Mesothelial cell of epicardium (in vitro differentiated cells): ENCODE measurements around the gene ZNF57. TPM values are rescaled to one million over a fixed set of nuclear protein-coding genes. Genes with fewer than 3 reads are reported as not detected.
"Not testable (repeated sequence)": the region's sequence is repeated elsewhere in the genome, so short reads cannot be mapped to it uniquely, and the experiment has no call there.

ENCODE experiments used
- DNase-seq, 2 experiments: peaks; one replicate each; pipeline ENCODE4 v3.0.0; 2021; ENCODE audit warnings: low spot score in 2 of 2; ENCODE audit not compliant: unreplicated experiment in 2 of 2
- H3K27ac Mint-ChIP-seq: 2 replicates; pipeline ENCODE4 v1.8.0; 2021; ENCODE audit warnings: mixed read lengths
- H3K27me3 Mint-ChIP-seq: 2 replicates; pipeline ENCODE4 v1.8.0; 2021; ENCODE audit warnings: low read depth, mixed read lengths
- H3K36me3 Mint-ChIP-seq: 2 replicates; pipeline ENCODE4 v1.8.0; 2021; ENCODE audit warnings: mixed read lengths
- H3K4me1 Mint-ChIP-seq: 2 replicates; pipeline ENCODE4 v1.8.0; 2021; ENCODE audit warnings: mixed read lengths
- H3K4me3 Mint-ChIP-seq: 2 replicates; pipeline ENCODE4 v1.8.0; 2021; ENCODE audit warnings: mild to moderate bottlenecking, moderate library complexity, mixed read lengths
- H3K9me3 Mint-ChIP-seq: 2 replicates; pipeline ENCODE4 v1.8.0; 2021; ENCODE audit warnings: mixed read lengths
- total RNA-seq: library from RNA; stranded (reverse); gene quantifications from 3 replicates; pipeline ENCODE4 v1.2.1, GENCODE V29; 2021
- TF ChIP-seq, protein P1 (sequence below): fragments of 200-600 bp; sonication (generic); IDR thresholded peaks from one replicate; pipeline ENCODE4 v1.5.0; 2021; ENCODE audit warnings: antibody characterized with exemption; ENCODE audit not compliant: unreplicated experiment

Gene ZNF57
- total RNA-seq, 1 donor from 2014 or later: 3.9 TPM

DNA sequence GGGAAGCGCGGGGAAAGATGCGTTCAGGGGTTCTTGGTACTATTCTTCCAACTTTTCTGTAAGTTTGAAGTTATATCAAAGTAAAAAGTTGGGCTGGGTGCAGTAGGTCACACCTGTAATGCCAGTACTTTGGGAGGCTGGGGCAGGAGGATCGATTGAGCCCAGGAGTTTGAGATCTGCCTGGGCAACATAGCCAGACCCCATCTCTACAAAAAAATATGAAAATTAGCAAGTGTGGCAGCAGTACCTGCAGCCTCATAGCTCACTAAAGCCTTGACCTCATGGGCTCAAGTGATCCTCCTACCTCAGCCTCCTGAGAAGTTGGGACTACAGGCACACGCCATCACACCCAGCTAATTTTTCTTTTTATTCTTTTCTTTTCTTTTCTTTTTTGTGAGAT is 56.4 kb downstream of the ZNF57 start:
- Mint-ChIP-seq H3K4me1 (peaks cover 12% of the 10 kb centered on the region), H3K36me3 (no peaks in the 10 kb centered on the region), H3K27ac (no peak overlapping the region), H3K27me3 (peaks cover 1% of the 10 kb centered on the region), H3K9me3 (no peaks in the 10 kb centered on the region), H3K4me3 (no peak overlapping the region)
- TF ChIP-seq, protein P1, sequence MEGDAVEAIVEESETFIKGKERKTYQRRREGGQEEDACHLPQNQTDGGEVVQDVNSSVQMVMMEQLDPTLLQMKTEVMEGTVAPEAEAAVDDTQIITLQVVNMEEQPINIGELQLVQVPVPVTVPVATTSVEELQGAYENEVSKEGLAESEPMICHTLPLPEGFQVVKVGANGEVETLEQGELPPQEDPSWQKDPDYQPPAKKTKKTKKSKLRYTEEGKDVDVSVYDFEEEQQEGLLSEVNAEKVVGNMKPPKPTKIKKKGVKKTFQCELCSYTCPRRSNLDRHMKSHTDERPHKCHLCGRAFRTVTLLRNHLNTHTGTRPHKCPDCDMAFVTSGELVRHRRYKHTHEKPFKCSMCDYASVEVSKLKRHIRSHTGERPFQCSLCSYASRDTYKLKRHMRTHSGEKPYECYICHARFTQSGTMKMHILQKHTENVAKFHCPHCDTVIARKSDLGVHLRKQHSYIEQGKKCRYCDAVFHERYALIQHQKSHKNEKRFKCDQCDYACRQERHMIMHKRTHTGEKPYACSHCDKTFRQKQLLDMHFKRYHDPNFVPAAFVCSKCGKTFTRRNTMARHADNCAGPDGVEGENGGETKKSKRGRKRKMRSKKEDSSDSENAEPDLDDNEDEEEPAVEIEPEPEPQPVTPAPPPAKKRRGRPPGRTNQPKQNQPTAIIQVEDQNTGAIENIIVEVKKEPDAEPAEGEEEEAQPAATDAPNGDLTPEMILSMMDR: no peak
- no peak for DNase-seq

DNA sequence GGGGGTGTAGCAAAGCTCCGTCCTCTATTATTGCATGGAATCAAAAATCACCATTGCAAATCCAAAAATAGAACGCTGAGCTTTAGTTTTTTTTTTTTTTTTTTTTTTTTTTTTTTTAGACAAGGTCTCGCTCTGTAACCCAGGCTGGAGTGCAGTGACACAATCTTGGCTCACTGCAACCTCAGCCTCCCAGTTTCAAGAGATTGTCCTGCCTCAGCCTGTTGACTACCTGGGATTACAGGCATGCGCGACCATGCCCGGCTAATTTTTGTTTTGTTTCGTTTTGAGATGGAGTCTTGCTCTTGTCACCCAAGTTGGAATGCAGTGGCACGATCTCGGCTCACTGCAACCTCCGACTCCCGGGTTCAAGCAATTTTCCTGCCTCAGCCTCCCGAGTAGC is 59.4 kb downstream of the ZNF57 start:
- Mint-ChIP-seq H3K36me3 (no peaks in the 10 kb centered on the region), H3K9me3 (no peaks in the 10 kb centered on the region), H3K4me1 (peaks cover 3% of the 10 kb centered on the region), H3K4me3 (no peak overlapping the region), H3K27me3 (peaks cover 1% of the 10 kb centered on the region), H3K27ac (no peak overlapping the region)
- TF ChIP-seq, protein P1: no peak
- no peak for DNase-seq

DNA sequence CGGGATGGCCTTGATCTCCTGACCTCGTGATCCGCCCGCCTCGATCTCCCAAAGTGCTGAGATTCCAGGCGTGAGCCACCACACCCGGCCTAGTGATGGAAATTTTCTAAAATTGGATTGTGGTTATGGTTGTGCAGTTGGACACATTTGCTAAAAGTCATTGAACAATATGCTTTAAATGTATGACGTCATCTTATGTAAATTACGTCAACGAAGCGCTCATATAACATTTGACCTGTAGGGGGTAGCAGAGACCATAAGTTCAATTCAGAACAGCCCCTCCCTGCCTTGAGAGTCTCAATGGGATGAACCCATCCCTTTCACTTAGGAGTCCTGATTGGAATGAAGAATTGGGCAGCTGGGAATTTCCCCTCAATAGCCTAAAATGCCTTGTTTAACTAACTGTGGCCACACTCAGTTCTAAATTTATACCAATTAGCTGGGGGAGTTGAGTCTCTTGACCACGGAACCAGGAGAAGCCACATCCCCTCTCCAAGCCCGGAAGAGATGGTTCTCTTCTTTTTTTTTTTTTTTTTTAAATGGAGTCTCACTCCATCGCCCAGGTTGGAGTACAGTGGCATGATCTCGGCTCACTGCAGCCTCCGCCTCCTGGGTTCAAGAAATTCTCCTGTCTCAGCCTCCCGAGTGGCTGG is 61.4 kb downstream of the ZNF57 start:
- H3K9me3 Mint-ChIP-seq: no peaks in the 10 kb centered on the region
- H3K27ac Mint-ChIP-seq: peak overlapping the region; percentile 85
- no peak overlapping the region for H3K4me3 Mint-ChIP-seq
- H3K27me3 Mint-ChIP-seq: peaks cover 1% of the 10 kb centered on the region
- peaks cover 3% of the 10 kb centered on the region for H3K4me1 Mint-ChIP-seq
- H3K36me3 Mint-ChIP-seq: no peaks in the 10 kb centered on the region
- TF ChIP-seq, protein P1: peak; percentile 96
- DNase-seq: no peak

DNA sequence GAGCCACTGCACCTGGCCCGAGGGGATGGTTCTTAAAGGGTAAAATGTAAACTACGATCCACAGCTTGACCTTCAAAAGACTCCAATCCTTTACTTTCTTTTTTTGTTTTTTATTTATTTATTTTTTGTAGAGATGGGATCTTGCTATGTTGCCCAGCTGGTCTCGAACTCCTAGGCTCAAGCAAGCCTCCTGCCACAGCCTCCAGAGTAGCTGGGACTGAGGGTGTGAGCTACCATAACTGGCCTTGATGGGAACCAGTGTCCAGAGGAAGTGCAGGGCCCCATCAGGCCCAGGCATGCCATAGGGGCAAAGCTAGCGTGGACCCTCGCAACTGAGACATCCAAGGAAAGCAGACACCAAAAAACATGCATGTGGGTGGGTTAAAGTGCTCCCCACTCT is 62.4 kb downstream of the ZNF57 start:
- Mint-ChIP-seq H3K4me3 (no peak overlapping the region), H3K9me3 (no peaks in the 10 kb centered on the region), H3K27ac (no peak overlapping the region), H3K36me3 (no peaks in the 10 kb centered on the region), H3K27me3 (peaks cover 1% of the 10 kb centered on the region), H3K4me1 (peaks cover 5% of the 10 kb centered on the region)
- no peak for DNase-seq
- TF ChIP-seq, protein P1: no peak

DNA sequence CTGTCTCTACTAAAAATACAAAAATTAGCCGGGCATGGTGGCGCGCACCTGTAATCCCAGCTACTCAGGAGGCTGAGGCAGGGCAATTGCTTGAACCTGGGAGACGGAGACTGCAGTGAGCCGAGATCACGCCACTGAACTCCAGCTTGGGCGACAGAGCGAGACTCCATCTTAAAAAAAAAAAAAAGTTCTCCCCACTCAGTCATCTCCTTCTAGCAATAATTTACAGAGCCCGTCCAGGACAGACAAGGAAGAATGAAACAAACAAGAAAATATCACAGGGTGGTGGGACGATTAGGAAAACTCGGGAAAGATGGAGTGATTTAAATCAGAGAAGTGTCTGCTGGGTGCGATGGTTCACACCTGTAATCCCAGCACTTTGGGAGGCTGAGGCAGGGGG is 62.9 kb downstream of the ZNF57 start:
- not testable (repeated sequence) for DNase-seq, H3K9me3 Mint-ChIP-seq, H3K36me3 Mint-ChIP-seq, H3K4me3 Mint-ChIP-seq, H3K4me1 Mint-ChIP-seq, H3K27me3 Mint-ChIP-seq, H3K27ac Mint-ChIP-seq

DNA sequence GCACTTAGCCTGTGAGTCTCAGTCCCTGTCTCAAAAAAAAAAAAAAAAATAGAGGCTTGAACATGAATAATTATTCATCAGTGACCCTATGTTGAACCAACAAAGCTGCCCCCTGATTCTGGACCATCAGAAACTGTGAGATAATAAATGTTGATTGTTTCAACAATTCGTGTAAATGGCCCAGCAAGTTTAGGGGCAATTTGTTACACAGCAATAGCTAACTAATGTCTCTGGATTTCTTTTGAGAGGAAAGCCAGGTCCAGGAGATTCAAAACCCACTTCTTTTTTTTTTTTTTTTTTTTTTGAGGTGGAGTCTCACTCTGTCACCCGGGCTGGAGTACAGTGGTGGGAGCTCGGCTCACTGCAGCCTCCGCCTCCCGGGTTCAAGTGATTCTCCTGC is 64.1 kb downstream of the ZNF57 start:
- H3K27me3 Mint-ChIP-seq: no peaks in the 10 kb centered on the region
- no peaks in the 10 kb centered on the region for H3K9me3 Mint-ChIP-seq
- DNase-seq: no peak
- H3K4me1 Mint-ChIP-seq: peaks cover 17% of the 10 kb centered on the region
- H3K27ac Mint-ChIP-seq: no peak overlapping the region
- no peaks in the 10 kb centered on the region for H3K36me3 Mint-ChIP-seq
- H3K4me3 Mint-ChIP-seq: no peak overlapping the region
- TF ChIP-seq, protein P1: no peak
